Measurements from ENCODE around the gene GTPBP6.

GTPBP6 gene

DNA sequence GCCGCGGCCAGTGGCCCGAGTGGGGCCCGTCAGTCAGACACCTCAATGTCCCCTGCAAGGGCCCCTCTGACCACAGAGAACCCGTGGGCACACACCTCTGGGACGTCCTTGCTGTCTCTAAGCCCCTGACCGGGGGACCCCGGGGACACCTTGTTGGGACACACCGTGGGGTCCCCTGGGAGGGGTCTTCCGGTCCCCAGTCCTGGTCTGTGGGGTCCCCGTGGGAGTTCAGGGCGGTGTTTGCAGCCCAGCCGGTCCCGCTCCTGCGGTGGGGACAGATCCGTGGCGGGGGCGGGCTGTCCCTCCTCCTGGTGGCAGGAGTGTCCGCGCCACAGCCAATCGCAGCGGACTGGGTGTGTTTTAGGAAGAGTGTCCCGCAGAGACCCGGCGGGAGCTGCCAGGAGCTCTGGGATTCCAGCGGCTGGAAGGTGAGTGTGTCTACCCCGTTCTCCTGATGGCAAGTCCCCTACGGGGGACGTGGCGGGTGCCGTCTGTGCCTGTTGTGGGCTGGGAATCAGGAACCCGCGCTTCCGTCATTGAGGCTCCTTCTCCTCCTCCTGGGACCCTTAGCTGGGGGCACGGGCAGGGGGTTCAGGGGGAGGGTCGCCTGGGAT lies 42.5 kb downstream of the GTPBP6 start:
- H3K27ac ChIP-seq: no peak overlapping the region
- in situ Hi-C loops (cut with HindIII; ENCODE audit: low pct_ligation_motif_present, low sequenced_read_pairs): no loop called here
- DNase-seq: no peak
- TF ChIP-seq, protein P1, sequence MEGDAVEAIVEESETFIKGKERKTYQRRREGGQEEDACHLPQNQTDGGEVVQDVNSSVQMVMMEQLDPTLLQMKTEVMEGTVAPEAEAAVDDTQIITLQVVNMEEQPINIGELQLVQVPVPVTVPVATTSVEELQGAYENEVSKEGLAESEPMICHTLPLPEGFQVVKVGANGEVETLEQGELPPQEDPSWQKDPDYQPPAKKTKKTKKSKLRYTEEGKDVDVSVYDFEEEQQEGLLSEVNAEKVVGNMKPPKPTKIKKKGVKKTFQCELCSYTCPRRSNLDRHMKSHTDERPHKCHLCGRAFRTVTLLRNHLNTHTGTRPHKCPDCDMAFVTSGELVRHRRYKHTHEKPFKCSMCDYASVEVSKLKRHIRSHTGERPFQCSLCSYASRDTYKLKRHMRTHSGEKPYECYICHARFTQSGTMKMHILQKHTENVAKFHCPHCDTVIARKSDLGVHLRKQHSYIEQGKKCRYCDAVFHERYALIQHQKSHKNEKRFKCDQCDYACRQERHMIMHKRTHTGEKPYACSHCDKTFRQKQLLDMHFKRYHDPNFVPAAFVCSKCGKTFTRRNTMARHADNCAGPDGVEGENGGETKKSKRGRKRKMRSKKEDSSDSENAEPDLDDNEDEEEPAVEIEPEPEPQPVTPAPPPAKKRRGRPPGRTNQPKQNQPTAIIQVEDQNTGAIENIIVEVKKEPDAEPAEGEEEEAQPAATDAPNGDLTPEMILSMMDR (IDR thresholded peaks at IDR 0.05; ENCODE audit: low read depth, low read length, missing control alignments): peak; percentile 17
- H3K36me3 ChIP-seq (replicated peaks): no peaks in the 10 kb centered on the region
- H3K27me3 ChIP-seq (replicated peaks): no peaks in the 10 kb centered on the region
- H3K4me3 ChIP-seq (ENCODE audit: low read depth, low read length): peak overlapping the region; percentile 55

DNA sequence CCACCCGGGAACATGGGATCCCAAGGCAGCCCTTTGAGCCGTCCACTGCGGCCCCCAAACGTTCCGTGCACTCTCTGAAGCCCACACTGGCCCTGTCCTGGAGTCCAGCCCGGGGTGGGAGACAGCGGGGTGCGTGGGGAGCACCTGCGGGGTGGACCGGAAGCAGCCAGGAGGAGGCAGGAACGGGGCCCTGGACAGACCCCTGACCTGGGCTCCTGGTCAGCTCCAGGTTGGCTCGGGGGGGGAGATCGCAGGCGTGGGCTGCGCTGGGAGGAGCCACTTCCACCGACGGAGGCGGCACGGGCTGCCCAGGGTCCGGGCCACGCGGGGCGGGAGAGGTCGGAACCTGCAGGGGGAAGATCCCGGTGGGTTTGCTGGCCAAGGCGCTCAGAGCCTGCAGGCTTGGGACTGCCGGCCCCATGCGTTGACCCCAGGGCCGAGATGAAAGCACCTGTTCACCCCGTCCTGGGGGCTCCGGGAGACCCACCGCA lies 43.1 kb downstream of the GTPBP6 start:
- no peak overlapping the region for H3K27ac ChIP-seq
- TF ChIP-seq, protein P1 (IDR thresholded peaks at IDR 0.05; ENCODE audit: low read depth, low read length, missing control alignments): no peak
- in situ Hi-C loops (cut with HindIII; ENCODE audit: low pct_ligation_motif_present, low sequenced_read_pairs): no loop called here
- DNase-seq: no peak
- no peaks in the 10 kb centered on the region for H3K27me3 ChIP-seq (replicated peaks)
- no peak overlapping the region for H3K4me3 ChIP-seq (ENCODE audit: low read depth, low read length)
- H3K36me3 ChIP-seq (replicated peaks): no peaks in the 10 kb centered on the region

DNA sequence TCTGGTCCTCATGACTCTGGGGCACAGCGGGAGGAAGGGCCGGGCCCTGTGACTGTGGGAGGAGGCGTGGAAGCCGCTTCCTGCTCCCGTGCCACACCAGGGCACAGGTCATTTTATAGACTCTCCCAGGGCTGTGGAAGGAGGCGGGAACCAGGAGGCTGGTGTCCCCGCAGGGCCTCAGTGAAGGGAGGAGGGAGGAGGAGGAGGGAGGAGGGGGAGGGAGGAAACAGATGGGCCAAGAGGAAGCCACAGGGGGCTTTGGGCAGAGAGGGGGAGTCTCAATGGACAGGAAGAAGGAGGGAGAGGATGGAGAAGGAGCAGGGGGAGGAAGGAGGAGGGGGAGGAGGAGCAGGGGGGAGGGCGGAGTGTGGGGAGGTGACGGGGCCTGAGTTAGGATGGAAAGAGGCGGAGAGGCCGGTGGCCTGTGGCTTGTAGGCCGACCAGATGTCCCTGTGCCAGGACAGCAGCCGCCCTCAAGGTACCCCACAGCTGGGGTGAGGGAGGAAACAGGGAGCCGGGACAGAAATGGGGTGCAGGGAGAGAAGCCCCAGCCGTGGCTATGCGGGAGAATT lies 43.6 kb downstream of the GTPBP6 start:
- DNase-seq: no peak
- no peak overlapping the region for H3K4me3 ChIP-seq (ENCODE audit: low read depth, low read length)
- H3K36me3 ChIP-seq (replicated peaks): no peaks in the 10 kb centered on the region
- in situ Hi-C loops (cut with HindIII; ENCODE audit: low pct_ligation_motif_present, low sequenced_read_pairs): no loop called here
- H3K27me3 ChIP-seq (replicated peaks): no peaks in the 10 kb centered on the region
- TF ChIP-seq, protein P1 (IDR thresholded peaks at IDR 0.05; ENCODE audit: low read depth, low read length, missing control alignments): no peak
- H3K27ac ChIP-seq: no peak overlapping the region

DNA sequence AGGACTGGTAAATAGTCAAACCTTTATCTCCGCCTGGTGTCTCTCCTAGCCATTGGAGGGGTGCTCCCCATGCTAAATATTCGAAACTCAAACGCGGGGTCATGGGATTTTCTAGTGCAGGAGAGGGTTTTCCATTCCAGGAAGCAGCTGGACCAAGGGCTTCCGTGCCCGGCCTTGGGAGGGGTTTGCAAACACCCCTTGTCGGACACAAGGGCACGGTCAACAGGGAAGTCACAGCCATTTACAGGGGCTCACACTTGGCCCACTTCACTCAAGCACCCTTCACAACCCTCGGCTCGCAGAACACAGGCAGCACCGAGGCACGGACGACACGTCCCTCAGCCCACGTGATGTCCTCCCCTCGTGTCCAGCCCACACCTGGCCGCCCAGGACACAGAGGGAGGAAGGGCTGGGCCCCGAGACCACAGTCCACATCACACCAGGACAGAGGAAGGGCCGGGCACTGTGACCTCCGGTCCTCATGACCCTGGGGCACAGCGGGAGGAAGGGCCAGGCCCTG lies 47.7 kb downstream of the GTPBP6 start:
- TF ChIP-seq, protein P1 (IDR thresholded peaks at IDR 0.05; ENCODE audit: low read depth, low read length, missing control alignments): no peak
- in situ Hi-C loops (cut with HindIII; ENCODE audit: low pct_ligation_motif_present, low sequenced_read_pairs): no loop called here
- Histone ChIP-seq H3K27me3 (replicated peaks) (no peaks in the 10 kb centered on the region), H3K4me3 (ENCODE audit: low read depth, low read length) (no peak overlapping the region), H3K36me3 (replicated peaks) (no peaks in the 10 kb centered on the region), H3K27ac (no peak overlapping the region)
- DNase-seq: no peak

DNA sequence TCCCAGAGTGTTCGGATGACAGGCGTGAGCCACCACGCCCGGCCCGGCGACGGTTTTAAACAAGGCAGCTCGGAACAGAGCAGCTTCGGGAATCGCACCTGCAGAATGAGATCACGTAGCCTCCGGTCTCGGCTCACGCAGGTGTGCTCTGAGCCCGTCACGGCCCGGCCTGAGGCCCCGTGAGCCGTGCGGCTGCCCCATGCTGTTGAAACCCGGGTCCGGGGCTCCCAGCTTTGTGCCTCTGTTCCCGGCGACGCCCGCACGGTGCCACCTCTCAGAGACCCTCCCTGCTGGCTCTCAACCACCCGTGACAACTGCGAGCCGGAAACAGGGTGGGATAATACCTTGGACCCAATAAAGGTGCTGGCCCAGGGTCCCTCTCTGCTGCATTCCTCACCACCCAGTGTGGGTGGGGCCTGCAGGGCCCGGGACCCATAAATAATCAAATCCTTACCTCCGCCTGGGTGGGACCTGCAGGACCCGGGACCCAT lies 50.8 kb downstream of the GTPBP6 start:
- Histone ChIP-seq H3K4me3 (ENCODE audit: low read depth, low read length) (no peak overlapping the region), H3K27ac (no peak overlapping the region), H3K36me3 (replicated peaks) (no peaks in the 10 kb centered on the region), H3K27me3 (replicated peaks) (no peaks in the 10 kb centered on the region)
- in situ Hi-C loops (cut with HindIII; ENCODE audit: low pct_ligation_motif_present, low sequenced_read_pairs): no loop called here
- TF ChIP-seq, protein P1 (IDR thresholded peaks at IDR 0.05; ENCODE audit: low read depth, low read length, missing control alignments): no peak
- no peak for DNase-seq

Measured in brain microvascular endothelial cell (primary cell).